ENCODE data around the gene PACSIN3.

GRCh38 chr11:47162426-47162825 is 23.8 kb downstream of the PACSIN3 start:
- no peak for TF ChIP-seq CTCF (conservative IDR thresholded peaks at IDR 0.05)
- no peak for TF ChIP-seq ZFX (IDR thresholded peaks at IDR 0.05)
